T1000 (cell line): ENCODE measurements around the gene APBA1.

Experiments
- DNase-seq: peaks from one replicate; lab custom pipeline; 2025; ENCODE audit warnings: mixed read lengths; lab: John Stamatoyannopoulos, UW

The APBA1 gene

DNA sequence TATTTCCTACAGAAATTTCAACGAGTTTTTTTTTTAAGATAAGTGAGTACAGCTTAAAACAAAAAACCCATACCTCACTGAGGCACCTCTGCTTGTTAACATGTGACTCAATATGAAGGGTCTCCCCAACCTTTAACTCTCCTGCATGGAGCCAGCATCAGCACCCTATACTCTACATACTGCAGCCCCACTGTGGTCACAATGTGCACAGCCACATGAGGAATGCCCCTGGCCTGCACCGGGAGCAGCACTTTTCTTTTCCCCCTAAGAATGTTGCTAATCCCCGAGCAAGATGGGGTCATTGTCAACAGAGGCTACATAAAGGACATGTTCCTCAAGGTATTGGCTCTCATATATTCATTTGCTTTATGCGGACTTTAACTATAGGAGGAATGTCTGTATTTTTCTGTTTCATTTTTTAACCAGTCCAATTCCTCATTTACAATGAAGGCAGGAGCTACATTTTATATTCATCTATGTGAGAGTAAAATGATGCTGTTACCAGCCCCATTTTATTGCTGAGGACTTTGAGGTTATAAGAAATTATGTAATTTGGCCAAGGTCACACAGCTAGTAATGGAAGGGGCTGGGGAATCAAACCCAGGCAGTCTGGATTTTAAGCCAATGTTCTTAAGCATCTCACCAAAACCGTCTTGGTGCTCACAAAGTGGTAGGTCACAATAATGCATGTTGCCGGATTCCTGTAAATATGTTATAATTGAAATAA is 93.0 kb downstream of the APBA1 start:
- no peak for DNase-seq

GRCh38 chr9:69578026-69578425 is 94.1 kb downstream of the APBA1 start:
- no peak for DNase-seq

GRCh38 chr9:69577123-69577522 is 95.0 kb downstream of the APBA1 start:
- DNase-seq = no peak

DNA sequence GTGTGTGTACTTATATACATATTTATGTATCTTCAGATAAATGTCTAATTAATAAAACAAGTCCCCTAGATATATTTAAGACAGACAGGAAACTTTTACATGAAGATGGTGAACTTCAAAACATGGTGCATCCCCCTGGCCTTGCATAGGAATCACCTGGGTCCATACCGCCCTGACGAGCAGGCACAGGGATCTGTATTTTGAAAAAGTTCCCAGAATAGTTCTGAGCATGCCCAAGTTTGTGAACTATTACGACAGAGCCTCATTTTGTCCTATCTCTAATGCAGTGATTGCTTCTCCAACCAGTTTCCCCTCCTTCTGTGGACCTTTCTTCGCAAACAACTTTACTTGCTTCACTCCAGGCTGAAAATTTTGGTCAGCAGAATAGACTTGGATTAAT is 98.1 kb downstream of the APBA1 start:
- DNase-seq = no peak

DNA sequence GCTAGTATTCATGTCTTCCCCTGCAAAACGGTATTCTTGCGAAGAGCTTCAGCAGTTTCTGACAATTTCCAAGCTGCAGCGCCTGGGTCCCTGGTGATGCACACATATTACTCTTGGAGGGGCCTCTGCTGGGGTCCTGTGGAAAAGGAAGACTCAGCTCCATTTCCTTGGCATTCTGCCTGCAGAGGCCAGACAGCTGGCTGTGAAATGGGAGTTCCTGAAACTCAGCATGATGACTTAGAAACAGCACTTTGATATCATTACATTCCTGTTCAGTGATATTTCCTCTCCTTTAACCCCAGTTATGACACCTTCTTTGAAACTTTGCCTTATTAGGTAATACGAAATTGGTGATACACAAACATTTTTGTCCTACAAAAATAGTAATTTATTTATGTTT is 98.5 kb downstream of the APBA1 start:
- DNase-seq = no peak

DNA sequence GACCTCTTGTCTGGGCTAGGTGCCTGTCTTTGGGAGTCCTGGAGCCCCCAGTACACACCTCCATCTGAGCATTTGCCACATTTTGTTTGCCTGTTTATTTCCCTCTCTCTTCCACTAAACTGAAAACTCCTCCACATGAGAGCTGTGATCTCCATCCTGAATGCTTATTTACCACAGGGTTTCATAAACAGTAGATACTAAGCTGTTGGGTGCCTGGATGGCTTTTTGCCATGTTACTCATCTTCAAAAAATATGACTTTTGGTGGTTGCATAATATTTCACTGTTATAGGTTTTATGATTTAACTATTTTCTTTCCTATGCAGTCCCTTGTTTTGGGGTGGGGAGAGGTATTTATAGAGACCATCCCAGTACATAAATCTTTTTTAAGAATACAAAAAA is 99.6 kb downstream of the APBA1 start:
- DNase-seq = no peak

GRCh38 chr9:69571032-69571431 is 101.1 kb downstream of the APBA1 start:
- DNase-seq = no peak

DNA sequence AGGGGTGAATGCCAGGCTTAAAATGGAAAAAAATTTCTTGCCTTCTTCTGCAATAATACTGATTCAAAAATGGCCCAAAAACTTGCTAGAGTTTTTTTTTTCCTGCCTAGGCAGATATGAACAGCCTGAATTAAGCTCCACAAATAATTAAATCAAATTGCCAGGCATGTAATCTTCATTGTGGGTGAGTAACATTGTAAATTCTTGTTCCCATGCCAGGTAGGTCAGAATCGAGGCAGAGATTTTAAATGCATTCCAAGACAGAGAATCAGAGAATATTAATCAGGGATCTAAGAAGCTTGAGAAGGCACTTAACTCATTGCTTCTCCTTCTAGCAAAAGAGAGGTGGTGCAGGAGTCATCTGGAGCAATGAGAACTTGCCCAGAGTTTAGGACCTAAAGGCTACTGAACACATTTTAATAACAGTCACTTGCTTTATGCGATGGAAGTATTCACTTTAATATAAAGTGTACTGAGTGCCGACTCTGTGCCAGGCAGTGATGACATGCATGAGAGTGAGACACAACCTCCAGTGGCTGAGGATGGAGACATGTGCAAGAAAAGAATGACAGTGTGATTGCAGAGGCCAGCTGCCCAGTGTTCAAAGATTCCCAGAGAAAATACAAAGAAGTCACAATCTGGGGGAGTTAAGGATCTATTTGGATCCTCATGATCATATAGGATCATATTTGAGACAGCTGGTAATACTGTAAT is 102.3 kb downstream of the APBA1 start:
- DNase-seq = no peak

- DNase-seq = no peak
Measured at GRCh38 chr9:69564557-69564956, 107.6 kb downstream of the APBA1 start.

DNA sequence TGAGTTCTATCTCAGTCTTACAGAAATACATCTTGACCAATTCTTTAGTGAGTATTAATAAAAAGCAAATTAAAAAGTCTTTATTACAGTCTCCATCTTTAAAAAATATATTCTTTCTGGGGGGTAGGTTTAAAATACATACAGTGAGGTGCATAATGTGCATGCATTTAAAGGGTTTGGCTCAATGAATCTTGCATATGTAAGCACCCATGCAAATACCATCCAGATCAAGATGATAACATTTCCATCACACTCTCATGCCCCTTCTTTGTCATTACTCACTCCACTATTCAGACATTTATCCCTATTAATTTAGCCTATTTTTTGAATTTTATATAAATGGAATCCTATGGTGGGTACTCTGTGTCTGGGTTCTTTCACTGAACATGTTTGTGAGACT is 113.0 kb downstream of the APBA1 start:
- no peak for DNase-seq

DNA sequence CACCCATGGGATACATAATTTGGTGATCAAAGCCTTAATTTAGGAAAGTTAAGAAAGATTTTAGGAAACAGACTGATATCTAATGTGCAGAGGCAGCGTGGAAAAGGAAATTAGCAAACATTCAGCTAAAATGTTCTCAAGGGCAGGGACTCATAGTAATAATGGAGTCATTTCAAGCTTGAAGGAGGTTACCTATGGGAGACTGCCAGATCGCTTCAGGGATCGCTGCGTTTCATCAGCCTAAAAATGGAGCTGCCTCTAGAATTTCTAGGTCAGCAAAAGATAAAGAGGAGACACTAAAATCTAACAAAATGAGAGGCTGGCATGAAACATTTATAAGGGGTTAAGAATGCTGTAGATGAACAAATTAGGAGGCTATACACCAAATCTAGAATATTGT is 115.5 kb downstream of the APBA1 start:
- no peak for DNase-seq

- no peak for DNase-seq
Measured at GRCh38 chr9:69555802-69556201, 116.4 kb downstream of the APBA1 start.

DNA sequence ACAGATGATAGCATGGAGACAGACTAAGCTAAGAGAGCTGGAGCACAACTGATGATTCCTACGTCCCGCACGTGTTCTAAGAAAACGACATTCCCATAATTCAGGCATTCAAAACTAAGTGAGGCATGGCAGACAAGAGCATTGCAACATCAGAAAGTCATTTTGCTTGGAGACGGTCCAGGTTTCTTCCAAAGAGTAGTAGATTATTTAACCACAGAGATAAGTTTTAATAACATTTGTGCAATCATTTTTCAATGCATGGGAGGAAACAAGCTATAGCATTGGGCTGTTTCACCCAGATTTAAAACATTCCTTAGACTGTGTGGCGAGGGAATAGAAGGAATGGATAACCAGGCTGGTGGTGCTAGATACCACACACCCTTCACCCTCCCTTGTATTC is 117.2 kb downstream of the APBA1 start:
- no peak for DNase-seq

DNA sequence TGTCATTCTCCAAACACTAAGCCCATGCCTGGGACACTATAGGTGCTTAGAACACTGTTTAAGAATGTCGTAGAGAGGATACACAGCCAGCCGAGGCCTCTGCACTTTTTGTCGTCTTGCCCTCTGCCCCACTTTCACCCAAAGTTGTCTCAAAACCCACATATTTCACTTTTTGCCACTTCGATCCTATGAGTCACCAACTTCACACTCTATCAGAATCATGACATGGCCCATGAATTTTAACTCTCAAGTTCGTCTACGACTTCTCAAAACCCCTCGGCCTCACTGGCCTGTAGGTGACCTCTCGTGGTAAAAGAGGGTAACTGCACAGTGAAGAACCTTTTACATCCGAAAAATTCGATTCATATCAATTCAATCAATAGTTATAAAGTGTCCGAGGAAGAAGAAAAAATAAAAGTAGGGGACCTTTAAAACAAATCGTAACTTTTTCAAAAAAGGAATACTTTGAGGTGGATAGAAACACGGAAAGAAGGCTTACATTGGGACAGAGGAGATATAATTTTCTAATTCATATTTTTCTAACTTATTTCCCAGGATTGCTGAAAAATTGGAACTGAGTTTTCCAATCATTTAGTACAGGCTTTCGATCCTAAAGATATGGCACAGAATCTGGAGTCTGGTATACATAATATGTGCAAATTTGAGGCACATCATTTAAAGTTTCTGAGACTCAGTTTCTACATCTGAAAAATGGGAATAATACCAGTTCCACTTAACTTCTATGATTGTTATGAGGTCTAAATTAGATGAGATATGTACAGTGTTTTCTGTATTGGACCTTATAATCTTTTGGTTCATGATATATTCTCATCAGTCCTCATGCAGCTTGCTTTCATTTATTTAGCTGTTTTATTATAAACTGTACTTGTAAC is 122.6 kb downstream of the APBA1 start:
- no peak for DNase-seq

- no peak for DNase-seq
Measured at GRCh38 chr9:69548681-69549080, 123.5 kb downstream of the APBA1 start.

DNA sequence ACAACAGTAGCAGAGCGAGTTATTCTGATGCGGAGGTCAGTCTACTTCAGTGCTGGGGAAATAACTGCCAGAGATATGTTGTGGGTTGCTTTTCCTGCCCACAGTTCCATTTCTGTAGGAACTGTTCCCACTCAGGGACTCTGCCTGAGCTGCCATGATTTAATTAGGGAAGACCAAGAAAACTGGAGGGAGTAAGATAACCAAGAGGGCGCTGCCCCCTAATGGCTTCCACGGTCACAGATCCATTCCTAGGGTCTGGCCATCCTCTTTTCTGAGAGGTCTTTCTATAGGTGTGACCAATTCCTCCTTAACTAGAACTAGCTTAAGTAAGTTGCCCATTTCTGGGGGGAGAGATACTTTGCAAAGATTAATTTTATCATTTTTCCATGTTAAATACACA is 125.9 kb downstream of the APBA1 start:
- DNase-seq = no peak

GRCh38 chr9:69542942-69543704 is 129.0 kb downstream of the APBA1 start:
- DNase-seq = no peak

DNA sequence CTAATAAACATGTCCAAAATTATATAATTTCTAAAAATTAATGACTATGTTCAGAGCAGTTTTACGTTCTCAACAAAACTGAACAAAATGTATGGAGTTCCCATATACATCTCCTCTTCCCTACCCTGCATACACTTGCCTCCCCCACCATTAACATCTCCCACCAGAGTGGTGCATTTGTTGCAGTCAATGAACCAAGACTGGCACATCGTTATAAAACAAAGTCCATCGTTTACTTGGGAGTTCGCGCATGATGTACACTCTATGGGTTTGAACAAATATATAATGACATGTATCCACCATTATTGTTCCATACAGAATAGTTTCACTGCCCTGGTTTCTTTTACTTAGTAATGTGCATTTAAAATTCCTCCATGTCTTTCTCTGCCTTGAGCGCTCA is 130.1 kb downstream of the APBA1 start:
- DNase-seq = no peak

- no peak for DNase-seq
Measured at GRCh38 chr9:69535911-69536310, 136.3 kb downstream of the APBA1 start.

DNA sequence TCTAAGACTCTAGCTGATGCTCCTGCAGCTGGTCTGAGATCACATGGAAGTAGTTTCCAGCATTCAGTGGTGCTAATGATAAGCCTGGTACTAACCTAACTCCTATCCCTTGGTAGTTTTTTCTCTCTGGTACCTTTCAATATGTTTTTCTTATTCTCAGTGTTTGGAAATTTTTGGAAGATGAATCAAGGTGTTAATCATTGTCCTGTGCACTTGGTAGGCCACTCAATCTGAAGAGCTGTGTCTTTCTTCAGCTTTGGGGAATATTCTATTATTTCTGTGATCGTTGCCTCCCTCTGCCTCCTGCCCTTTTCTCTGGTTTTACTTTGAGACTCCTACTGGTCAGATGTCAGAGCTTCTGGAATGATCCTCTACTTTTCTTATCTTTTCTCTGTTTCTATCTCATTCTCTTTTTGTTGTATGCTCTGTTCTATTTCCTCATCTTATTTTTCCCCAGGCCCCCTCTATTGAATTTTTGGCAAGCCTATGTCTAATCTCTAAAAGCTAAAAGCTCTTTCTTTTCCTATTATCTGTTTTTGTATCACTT is 136.8 kb downstream of the APBA1 start:
- no peak for DNase-seq

DNA sequence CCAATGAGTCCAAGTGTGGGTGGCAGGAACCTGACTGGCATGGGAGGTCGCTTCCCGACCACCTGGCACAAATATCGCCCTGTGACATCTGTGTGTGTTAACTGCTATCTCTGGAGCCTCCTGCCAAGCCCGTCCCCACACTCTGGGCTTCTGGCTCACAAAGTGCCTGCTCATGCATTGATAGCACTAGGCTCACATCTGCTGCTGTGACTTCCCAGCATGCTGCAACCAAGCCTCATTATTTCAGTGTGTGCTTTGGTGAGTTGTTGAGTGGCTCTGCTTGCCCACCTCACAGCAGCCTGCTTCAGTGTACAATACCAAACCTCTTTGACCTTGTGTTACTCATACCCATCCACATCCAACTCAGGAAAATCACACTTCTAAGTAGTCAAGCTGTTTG is 139.8 kb downstream of the APBA1 start:
- DNase-seq = no peak

- DNase-seq = no peak
Measured at GRCh38 chr9:69527454-69527853, 144.7 kb downstream of the APBA1 start.
